Measurements from ENCODE around the gene PRKN. TPM values are rescaled to one million over a fixed set of nuclear protein-coding genes. Genes with fewer than 3 reads are reported as not detected.

Gene PRKN
- total and polyA plus RNA-seq, 10 donors = 0.23 to 14.1 (median 7.0) TPM

- WGBS, 5 donors = 47 to 69% (median 53%) methylated on average over 5 of the region's 5 CpGs
- TF ChIP-seq, protein P1, sequence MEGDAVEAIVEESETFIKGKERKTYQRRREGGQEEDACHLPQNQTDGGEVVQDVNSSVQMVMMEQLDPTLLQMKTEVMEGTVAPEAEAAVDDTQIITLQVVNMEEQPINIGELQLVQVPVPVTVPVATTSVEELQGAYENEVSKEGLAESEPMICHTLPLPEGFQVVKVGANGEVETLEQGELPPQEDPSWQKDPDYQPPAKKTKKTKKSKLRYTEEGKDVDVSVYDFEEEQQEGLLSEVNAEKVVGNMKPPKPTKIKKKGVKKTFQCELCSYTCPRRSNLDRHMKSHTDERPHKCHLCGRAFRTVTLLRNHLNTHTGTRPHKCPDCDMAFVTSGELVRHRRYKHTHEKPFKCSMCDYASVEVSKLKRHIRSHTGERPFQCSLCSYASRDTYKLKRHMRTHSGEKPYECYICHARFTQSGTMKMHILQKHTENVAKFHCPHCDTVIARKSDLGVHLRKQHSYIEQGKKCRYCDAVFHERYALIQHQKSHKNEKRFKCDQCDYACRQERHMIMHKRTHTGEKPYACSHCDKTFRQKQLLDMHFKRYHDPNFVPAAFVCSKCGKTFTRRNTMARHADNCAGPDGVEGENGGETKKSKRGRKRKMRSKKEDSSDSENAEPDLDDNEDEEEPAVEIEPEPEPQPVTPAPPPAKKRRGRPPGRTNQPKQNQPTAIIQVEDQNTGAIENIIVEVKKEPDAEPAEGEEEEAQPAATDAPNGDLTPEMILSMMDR (IDR thresholded peaks at IDR 0.05 in 8 of 11, conservative IDR thresholded peaks at IDR 0.05 in 3 of 11) = no peak
- TF ChIP-seq POLR2A (IDR thresholded peaks at IDR 0.05) = no peak
- TF ChIP-seq POLR2AphosphoS5 (IDR thresholded peaks at IDR 0.05) = no peak
- no peak overlapping the region for H3K27ac ChIP-seq
- intact Hi-C loops (cut with DNase I; ENCODE audit: low total_unique reads) = loop anchor here (10.0 kb wide), 1 partner anchor 255 kb away; no protein-coding TSS in a partner anchor
- no peaks in the 10 kb centered on the region for H3K27me3 ChIP-seq (replicated peaks in 1 of 7)
- peaks cover 0 to 26% (median 19%) of the 10 kb centered on the region in 8 donors for H3K9me3 ChIP-seq
- no peaks in the 10 kb centered on the region for H3K36me3 ChIP-seq
- DNase-seq = no peak
- peaks cover 0 to 10% (median 0%) of the 10 kb centered on the region in 6 donors for H3K4me1 ChIP-seq
- no peak overlapping the region for H3K4me3 ChIP-seq
Measured at GRCh38 chr6:161359618-161359945, 1368.0 kb downstream of the PRKN start.

DNA sequence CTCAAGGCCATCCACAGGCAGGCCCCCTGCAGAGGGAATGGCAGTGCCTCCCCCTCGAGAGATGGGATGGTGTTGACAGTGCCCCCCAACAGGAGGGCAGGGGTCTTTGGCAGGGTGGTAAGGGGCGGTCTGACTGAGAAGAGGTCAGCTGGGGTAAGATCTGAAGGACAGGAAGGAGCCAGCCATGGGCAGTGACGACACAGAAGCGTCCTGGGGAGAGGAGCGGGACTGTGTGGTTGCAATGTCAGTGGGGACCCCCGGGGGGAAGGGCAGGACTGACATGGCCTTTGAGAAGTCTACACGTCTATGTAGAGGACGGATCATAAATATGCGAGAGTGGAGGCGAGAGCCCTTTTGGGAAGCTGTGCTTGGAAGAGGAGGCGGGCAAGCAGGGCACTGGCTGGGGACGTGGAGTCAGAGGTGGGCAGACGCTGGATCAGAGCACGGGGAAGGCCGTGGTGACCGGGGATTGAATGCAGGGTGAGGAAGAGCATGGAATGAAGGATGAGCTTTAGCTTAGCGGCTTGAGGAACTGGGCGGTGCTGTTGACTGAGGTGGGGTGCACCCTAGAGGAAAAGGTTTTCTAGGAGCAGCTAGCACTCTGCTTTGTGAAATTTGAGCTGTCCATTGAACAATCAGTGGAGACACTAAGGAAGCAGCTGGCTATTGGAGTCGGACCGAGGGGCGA is 1371.3 kb downstream of the PRKN start:
- intact Hi-C loops (cut with DNase I; ENCODE audit: low total_unique reads) = loop anchor here (10.0 kb wide), 1 partner anchor 252 kb away; no protein-coding TSS in a partner anchor
- Histone ChIP-seq H3K4me3 (peak overlapping the region in 1 of 8 donors; percentile 21), H3K4me1 (peaks cover 0 to 14% (median 0%) of the 10 kb centered on the region in 6 donors), H3K27ac (peak overlapping the region in 4 of 8 donors; percentile 29 to 73 (median 58)), H3K36me3 (no peaks in the 10 kb centered on the region), H3K9me3 (no peaks in the 10 kb centered on the region), H3K27me3 (replicated peaks in 1 of 7) (no peaks in the 10 kb centered on the region)
- WGBS, 5 donors = 67 to 85% (median 82%) methylated on average over 21 of the region's 21 CpGs
- DNase-seq = no peak
- TF ChIP-seq POLR2AphosphoS5 (IDR thresholded peaks at IDR 0.05) (no peak), POLR2A (IDR thresholded peaks at IDR 0.05) (no peak)
- TF ChIP-seq, protein P1 (IDR thresholded peaks at IDR 0.05 in 8 of 11, conservative IDR thresholded peaks at IDR 0.05 in 3 of 11) = no peak

DNA sequence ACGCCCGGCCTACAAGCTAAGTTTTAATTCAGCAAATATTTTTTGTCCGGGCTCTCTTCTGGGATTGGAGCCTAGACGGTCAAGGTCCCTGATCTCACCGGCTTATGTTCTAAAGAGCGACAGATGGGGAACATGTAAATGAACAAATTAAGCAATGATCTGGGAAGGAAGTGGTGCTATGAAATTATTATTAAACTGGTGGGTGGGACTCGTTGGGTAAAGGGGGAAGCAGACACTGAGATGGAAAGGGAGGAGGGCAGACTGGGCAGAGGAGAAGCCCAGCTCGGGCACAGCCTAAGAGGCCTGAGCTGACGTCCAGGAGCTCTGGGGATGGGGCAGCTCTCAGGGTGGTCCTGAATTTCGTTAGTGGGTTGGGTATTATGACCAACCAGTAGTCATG is 1371.9 kb downstream of the PRKN start:
- intact Hi-C loops (cut with DNase I; ENCODE audit: low total_unique reads) = loop anchor here (10.0 kb wide), 1 partner anchor 251 kb away; no protein-coding TSS in a partner anchor
- Histone ChIP-seq H3K36me3 (no peaks in the 10 kb centered on the region), H3K9me3 (no peaks in the 10 kb centered on the region), H3K4me3 (no peak overlapping the region), H3K27me3 (replicated peaks in 1 of 7) (no peaks in the 10 kb centered on the region), H3K4me1 (peaks cover 0 to 14% (median 0%) of the 10 kb centered on the region in 6 donors), H3K27ac (peak overlapping the region in 3 of 8 donors; percentile 46 to 73 (median 69))
- 55 to 82% (median 65%) methylated on average over 10 of the region's 10 CpGs for WGBS, 5 donors
- no peak for DNase-seq
- TF ChIP-seq, protein P1 (IDR thresholded peaks at IDR 0.05 in 8 of 11, conservative IDR thresholded peaks at IDR 0.05 in 3 of 11) = no peak
- TF ChIP-seq POLR2AphosphoS5 (IDR thresholded peaks at IDR 0.05) (no peak), POLR2A (IDR thresholded peaks at IDR 0.05) (no peak)

- no peak for DNase-seq
- intact Hi-C loops (cut with DNase I; ENCODE audit: low total_unique reads) = loop anchor here (10.0 kb wide), 1 partner anchor 250 kb away; no protein-coding TSS in a partner anchor
- Histone ChIP-seq H3K27ac (no peak overlapping the region), H3K4me3 (no peak overlapping the region), H3K9me3 (no peaks in the 10 kb centered on the region), H3K27me3 (replicated peaks in 1 of 7) (no peaks in the 10 kb centered on the region), H3K36me3 (no peaks in the 10 kb centered on the region), H3K4me1 (peaks cover 0 to 14% (median 0%) of the 10 kb centered on the region in 6 donors)
- TF ChIP-seq POLR2A (IDR thresholded peaks at IDR 0.05) (no peak), POLR2AphosphoS5 (IDR thresholded peaks at IDR 0.05) (no peak)
- TF ChIP-seq, protein P1 (IDR thresholded peaks at IDR 0.05 in 8 of 11, conservative IDR thresholded peaks at IDR 0.05 in 3 of 11) = no peak
- 90 to 97% (median 95%) methylated on average over 13 of the region's 13 CpGs for WGBS, 5 donors
Measured at GRCh38 chr6:161354956-161355355, 1372.6 kb downstream of the PRKN start.
